Glomerular endothelial cell (primary cell): ENCODE measurements around the gene AMFR. TPM values are rescaled to one million over a fixed set of nuclear protein-coding genes. Genes with fewer than 3 reads are reported as not detected.

Experiments used
- DNase-seq: peaks from one replicate; pipeline ENCODE4 v3.0.0-alpha.2; 2011; ENCODE audit warnings: low read depth, low spot score; ENCODE audit errors: extremely low read depth
- total RNA-seq: library from RNA; depleted of rRNA; stranded (reverse); fragments of >200 nt; gene quantifications from 2 replicates; pipeline ENCODE4 v1.2.3, GENCODE V29; 2015

Gene AMFR
- total RNA-seq, 1 donor from 2014 or later, result 113 TPM

GRCh38 chr16:56317998-56318826, 107.1 kb downstream of the AMFR start:
- DNase-seq, result no peak

- DNase-seq, result no peak
These were observed 108.8 kb downstream of the AMFR start for GRCh38 chr16:56316545-56316944.

- no peak for DNase-seq
These were observed 109.4 kb downstream of the AMFR start for GRCh38 chr16:56315955-56316354.

GRCh38 chr16:56314244-56314850, 111.0 kb downstream of the AMFR start:
- no peak for DNase-seq

- no peak for DNase-seq
These were observed 112.8 kb downstream of the AMFR start for GRCh38 chr16:56312556-56312955.

GRCh38 chr16:56312028-56312300, 113.4 kb downstream of the AMFR start:
- DNase-seq, result no peak

Other genes starting within 250 kb of the AMFR start
- gene GNAO1, start 234.1 kb downstream of the AMFR start, total RNA-seq, result not detected in 2 replicates
- 33.8 and 67.9 TPM in 2 replicates for gene NUDT21, start 25.8 kb upstream of the AMFR start, total RNA-seq
- 30.8 and 60.5 TPM in 2 replicates for gene OGFOD1, start 26.0 kb upstream of the AMFR start, total RNA-seq
- 37.2 and 37.5 TPM in 2 replicates for gene BBS2, start 94.5 kb upstream of the AMFR start, total RNA-seq
- not detected in 2 replicates for gene MT4, start 139.5 kb upstream of the AMFR start, total RNA-seq
- not detected in 2 replicates for gene MT3, start 164.0 kb upstream of the AMFR start, total RNA-seq
- gene MT2A, start 183.0 kb upstream of the AMFR start, total RNA-seq, result 281 and 297 TPM in 2 replicates
- 15.1 and 105 TPM in 2 replicates for gene MT1E, start 200.2 kb upstream of the AMFR start, total RNA-seq
- not detected in 2 replicates for gene MT1M, start 207.1 kb upstream of the AMFR start, total RNA-seq
- gene MT1A, start 213.1 kb upstream of the AMFR start, total RNA-seq, result 16.4 TPM in 1 of 2 replicates, not detected in the other
- not detected in 2 replicates for gene MT1B, start 226.3 kb upstream of the AMFR start, total RNA-seq
- 1.7 TPM in 1 of 2 replicates, not detected in the other for gene MT1F, start 232.4 kb upstream of the AMFR start, total RNA-seq
- gene MT1G, start 242.5 kb upstream of the AMFR start, total RNA-seq, result not detected in 2 replicates
- gene MT1H, start 244.3 kb upstream of the AMFR start, total RNA-seq, result not detected in 2 replicates